ENCODE results near the gene PPIP5K2. TPM values are rescaled to one million over a fixed set of nuclear protein-coding genes. Genes with fewer than 3 reads are reported as not detected.

Gene PPIP5K2
- total RNA-seq, 1 donor from 2014 or later = 108 TPM

DNA sequence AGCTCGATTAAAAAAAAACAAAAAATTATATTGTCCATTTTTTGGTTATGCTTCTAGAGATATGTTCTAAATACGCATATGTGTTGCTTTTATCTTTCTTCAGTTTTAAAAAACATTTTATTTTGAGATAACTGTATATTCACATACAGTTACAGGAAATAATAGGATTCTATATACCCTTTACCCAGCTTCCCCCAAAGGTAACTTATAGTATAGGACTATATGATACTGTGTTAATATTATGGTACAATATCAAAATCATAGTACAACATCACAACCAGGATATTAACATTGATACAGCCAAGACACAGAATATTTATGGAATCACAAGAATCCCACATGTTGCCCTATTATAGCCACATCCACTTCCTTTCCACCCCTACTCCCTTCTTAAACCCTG is 129.0 kb downstream of the PPIP5K2 start:
- Histone ChIP-seq H3K27me3 (no peaks in the 10 kb centered on the region), H3K4me1 (no peaks in the 10 kb centered on the region), H3K36me3 (no peaks in the 10 kb centered on the region), H2AFZ (replicated peaks) (no peak overlapping the region), H3K79me2 (ENCODE audit: low read depth) (no peaks in the 10 kb centered on the region), H3K4me2 (no peak overlapping the region), H4K20me1 (ENCODE audit: low read depth) (no peaks in the 10 kb centered on the region), H3K4me3 (no peak overlapping the region), H3F3A (ENCODE audit: low read depth) (no peaks in the 10 kb centered on the region), H3K9ac (no peak overlapping the region), H3K9me3 (ENCODE audit: low read depth) (no peaks in the 10 kb centered on the region), H3K27ac (no peak overlapping the region)
- Mint-ChIP-seq H3K4me1 (peaks cover 2% of the 10 kb centered on the region), H3K9me3 (no peaks in the 10 kb centered on the region), H3K27ac (no peak overlapping the region), H3K27me3 (ENCODE audit: insufficient read depth, low read depth) (peaks cover 2% of the 10 kb centered on the region), H3K4me3 (no peak overlapping the region), H3K36me3 (no peaks in the 10 kb centered on the region)
- TF ChIP-seq, protein P1, sequence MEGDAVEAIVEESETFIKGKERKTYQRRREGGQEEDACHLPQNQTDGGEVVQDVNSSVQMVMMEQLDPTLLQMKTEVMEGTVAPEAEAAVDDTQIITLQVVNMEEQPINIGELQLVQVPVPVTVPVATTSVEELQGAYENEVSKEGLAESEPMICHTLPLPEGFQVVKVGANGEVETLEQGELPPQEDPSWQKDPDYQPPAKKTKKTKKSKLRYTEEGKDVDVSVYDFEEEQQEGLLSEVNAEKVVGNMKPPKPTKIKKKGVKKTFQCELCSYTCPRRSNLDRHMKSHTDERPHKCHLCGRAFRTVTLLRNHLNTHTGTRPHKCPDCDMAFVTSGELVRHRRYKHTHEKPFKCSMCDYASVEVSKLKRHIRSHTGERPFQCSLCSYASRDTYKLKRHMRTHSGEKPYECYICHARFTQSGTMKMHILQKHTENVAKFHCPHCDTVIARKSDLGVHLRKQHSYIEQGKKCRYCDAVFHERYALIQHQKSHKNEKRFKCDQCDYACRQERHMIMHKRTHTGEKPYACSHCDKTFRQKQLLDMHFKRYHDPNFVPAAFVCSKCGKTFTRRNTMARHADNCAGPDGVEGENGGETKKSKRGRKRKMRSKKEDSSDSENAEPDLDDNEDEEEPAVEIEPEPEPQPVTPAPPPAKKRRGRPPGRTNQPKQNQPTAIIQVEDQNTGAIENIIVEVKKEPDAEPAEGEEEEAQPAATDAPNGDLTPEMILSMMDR (IDR thresholded peaks at IDR 0.05) = no peak
- no peak for TF ChIP-seq EZH2phosphoT487 (IDR thresholded peaks at IDR 0.05)
- no peak for TF ChIP-seq EZH2 (IDR thresholded peaks at IDR 0.05)
- DNase-seq (ENCODE audit: low spot score) = no peak

DNA sequence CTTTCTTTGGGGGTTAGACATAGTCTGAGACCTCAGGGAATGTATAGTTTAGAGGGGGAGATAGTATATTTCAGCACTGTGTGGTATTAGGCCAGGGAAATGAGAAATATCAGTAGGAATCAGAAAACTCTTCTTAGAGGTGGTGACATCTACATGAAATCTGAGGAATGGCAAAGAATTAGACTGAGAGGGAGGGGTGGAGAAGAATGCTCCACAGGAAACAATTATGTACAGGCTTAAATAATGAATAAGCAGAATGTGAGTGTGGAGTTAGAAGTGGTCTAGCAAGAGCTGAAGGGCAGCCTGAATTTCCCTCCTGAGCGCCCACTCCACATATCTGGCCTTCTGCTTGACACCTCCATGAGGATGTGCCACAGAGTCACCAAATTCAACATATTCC is 134.8 kb downstream of the PPIP5K2 start:
- H3K4me3 ChIP-seq = no peak overlapping the region
- no peak overlapping the region for H3K4me2 ChIP-seq
- no peak overlapping the region for H3K27ac ChIP-seq
- H3K27me3 Mint-ChIP-seq (ENCODE audit: insufficient read depth, low read depth) = peaks cover 3% of the 10 kb centered on the region
- no peaks in the 10 kb centered on the region for H3K36me3 Mint-ChIP-seq
- H3K4me3 Mint-ChIP-seq = no peak overlapping the region
- no peaks in the 10 kb centered on the region for H3K9me3 ChIP-seq (ENCODE audit: low read depth)
- peaks cover 4% of the 10 kb centered on the region for H3K4me1 ChIP-seq
- no peak overlapping the region for H3K9ac ChIP-seq
- DNase-seq (ENCODE audit: low spot score) = no peak
- no peak overlapping the region for H2AFZ ChIP-seq (replicated peaks)
- no peaks in the 10 kb centered on the region for H3F3A ChIP-seq (ENCODE audit: low read depth)
- TF ChIP-seq EZH2 (IDR thresholded peaks at IDR 0.05) (no peak), EZH2phosphoT487 (IDR thresholded peaks at IDR 0.05) (no peak)
- TF ChIP-seq, protein P1 (IDR thresholded peaks at IDR 0.05) = no peak
- no peak overlapping the region for H3K27ac Mint-ChIP-seq
- H4K20me1 ChIP-seq (ENCODE audit: low read depth) = peaks cover 2% of the 10 kb centered on the region
- H3K4me1 Mint-ChIP-seq = peaks cover 7% of the 10 kb centered on the region
- no peaks in the 10 kb centered on the region for H3K27me3 ChIP-seq
- peaks cover 2% of the 10 kb centered on the region for H3K9me3 Mint-ChIP-seq
- no peaks in the 10 kb centered on the region for H3K36me3 ChIP-seq
- H3K79me2 ChIP-seq (ENCODE audit: low read depth) = peaks cover 6% of the 10 kb centered on the region

GRCh38 chr5:103255691-103256090 is 135.6 kb downstream of the PPIP5K2 start:
- H3F3A ChIP-seq (ENCODE audit: low read depth) = no peaks in the 10 kb centered on the region
- H3K27ac Mint-ChIP-seq = no peak overlapping the region
- H3K79me2 ChIP-seq (ENCODE audit: low read depth) = peaks cover 14% of the 10 kb centered on the region
- peaks cover 8% of the 10 kb centered on the region for H4K20me1 ChIP-seq (ENCODE audit: low read depth)
- no peak for DNase-seq (ENCODE audit: low spot score)
- no peak overlapping the region for H3K4me3 Mint-ChIP-seq
- no peaks in the 10 kb centered on the region for H3K36me3 ChIP-seq
- no peaks in the 10 kb centered on the region for H3K9me3 ChIP-seq (ENCODE audit: low read depth)
- H3K4me1 Mint-ChIP-seq = peaks cover 12% of the 10 kb centered on the region
- H3K4me2 ChIP-seq = no peak overlapping the region
- H3K9ac ChIP-seq = no peak overlapping the region
- H2AFZ ChIP-seq (replicated peaks) = no peak overlapping the region
- no peak for TF ChIP-seq EZH2 (IDR thresholded peaks at IDR 0.05)
- TF ChIP-seq, protein P1 (IDR thresholded peaks at IDR 0.05) = no peak
- TF ChIP-seq EZH2phosphoT487 (IDR thresholded peaks at IDR 0.05) = no peak
- H3K27me3 ChIP-seq = no peaks in the 10 kb centered on the region
- H3K27me3 Mint-ChIP-seq (ENCODE audit: insufficient read depth, low read depth) = peaks cover 3% of the 10 kb centered on the region
- no peaks in the 10 kb centered on the region for H3K36me3 Mint-ChIP-seq
- H3K4me1 ChIP-seq = peaks cover 11% of the 10 kb centered on the region
- H3K27ac ChIP-seq = no peak overlapping the region
- H3K9me3 Mint-ChIP-seq = peaks cover 4% of the 10 kb centered on the region
- no peak overlapping the region for H3K4me3 ChIP-seq

Measured in neural progenitor cell (in vitro differentiated cells).